ENCODE measurements around the gene YWHAH. TPM values are rescaled to one million over a fixed set of nuclear protein-coding genes. Genes with fewer than 3 reads are reported as not detected.

Gene YWHAH
- total RNA-seq: 100 to 1,000 TPM in 2 of 4 donors, 10 to 100 TPM in 2; 91.8 to 114 (median 101) TPM
- polyA plus RNA-seq: 100 to 1,000 TPM in 2 of 3 donors, 10 to 100 TPM in 1; 85.8 to 171 (median 130) TPM

DNA sequence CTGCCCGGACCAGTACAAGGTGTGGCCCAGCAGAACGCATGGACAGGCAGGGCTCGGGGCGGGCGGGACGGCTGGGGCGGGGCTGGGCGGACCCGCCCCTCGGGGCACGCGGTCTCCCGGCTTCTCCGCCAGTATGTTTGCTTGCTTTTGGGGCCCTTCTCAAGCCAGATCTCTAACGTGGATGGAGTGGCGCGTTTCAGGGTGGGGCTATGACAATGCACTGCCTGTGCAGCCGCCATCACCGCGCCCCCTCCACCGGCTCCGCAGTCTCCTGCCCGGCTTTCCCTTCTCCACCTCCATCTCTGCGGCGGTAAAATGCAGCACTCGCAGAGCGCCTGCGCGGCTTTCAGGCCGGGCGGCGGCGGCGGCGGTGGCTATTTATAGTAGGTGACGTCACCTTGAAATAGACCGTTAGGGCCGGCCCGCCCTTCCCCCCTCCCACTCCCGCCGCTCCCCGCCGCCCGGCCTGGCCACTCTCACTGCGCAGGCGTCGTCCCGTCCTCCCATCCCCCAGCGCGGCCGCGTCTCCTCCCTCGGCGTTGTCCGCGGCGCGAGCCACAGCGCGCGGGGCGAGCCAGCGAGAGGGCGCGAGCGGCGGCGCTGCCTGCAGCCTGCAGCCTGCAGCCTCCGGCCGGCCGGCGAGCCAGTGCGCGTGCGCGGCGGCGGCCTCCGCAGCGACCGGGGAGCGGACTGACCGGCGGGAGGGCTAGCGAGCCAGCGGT, at the start of gene YWHAH:
Gene YWHAH, plus strand, starts transcription at position 558 of the 722 bp plus-strand sequence. CDS start 199 bp downstream, outside the sequence.
- intact Hi-C loops (cut with DNase I): loop anchor here (10.0 kb wide), 2 partner anchors 189 to 531 kb away; partner anchors contain the start of genes DEPDC5, FBXO7 and PRR14L
- Histone ChIP-seq H3K9me3 (no peaks in the 10 kb centered on the region), H3K4me1 (peaks cover 0 to 37% (median 24%) of the 10 kb centered on the region in 4 donors), H3K27me3 (no peaks in the 10 kb centered on the region), H3K4me3 (peak within 1 kb of the TSS; percentile 81 to 96 (median 87)), H3K36me3 (peaks cover 0 to 9% (median 0%) of the 10 kb centered on the region in 4 donors), H3K27ac (peak within 1 kb of the TSS; percentile 95 to 100 (median 98))
- TF ChIP-seq POLR2AphosphoS5 (IDR thresholded peaks at IDR 0.05) (peak; percentile 73 to 93 (median 91)), POLR2A (IDR thresholded peaks at IDR 0.05) (no peak)
- 0% methylated on average over 86 of the region's 86 CpGs for WGBS, 2 donors
- peak; percentile 98 for DNase-seq

DNA sequence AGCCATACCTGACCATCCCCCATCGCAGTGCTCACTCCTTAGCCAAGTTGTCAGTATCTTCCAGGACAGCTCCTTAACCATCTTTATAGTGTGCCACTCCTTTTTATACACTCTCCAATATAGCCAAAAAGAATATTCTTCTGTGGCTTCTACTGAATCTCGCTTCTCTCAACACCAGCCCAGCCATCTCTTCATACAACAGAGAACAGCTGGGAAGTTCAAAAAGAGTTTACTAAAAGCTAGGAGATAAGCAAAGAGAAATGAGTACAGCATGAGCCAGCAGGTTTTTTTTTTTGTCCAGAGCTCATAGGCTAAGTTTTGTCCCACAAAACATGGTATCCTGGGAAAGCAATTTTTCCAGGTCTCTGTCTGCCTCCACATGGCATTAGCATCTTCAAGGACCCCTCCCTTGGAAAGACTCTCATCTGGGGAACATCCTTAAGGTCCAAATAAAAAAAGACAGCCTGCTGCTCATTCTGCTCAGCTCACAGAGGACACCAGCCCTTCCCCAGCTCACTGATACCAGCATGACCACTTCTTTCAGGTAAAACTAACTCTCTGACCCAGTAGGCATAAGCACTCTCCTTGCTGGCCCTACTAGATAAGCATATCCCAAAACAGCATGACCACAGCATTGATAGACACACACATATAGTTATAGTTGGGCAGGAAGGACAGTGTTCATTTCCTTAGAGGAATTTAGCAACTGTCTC, 48.8 kb upstream of the YWHAH start:
- no peak for DNase-seq
- Histone ChIP-seq H3K4me3 (no peak overlapping the region), H3K4me1 (no peaks in the 10 kb centered on the region), H3K27ac (no peak overlapping the region), H3K27me3 (no peaks in the 10 kb centered on the region), H3K36me3 (peaks cover 0 to 59% (median 5%) of the 10 kb centered on the region in 4 donors), H3K9me3 (no peaks in the 10 kb centered on the region)
- TF ChIP-seq EP300 (IDR thresholded peaks at IDR 0.05): no peak
- TF ChIP-seq, protein P1, sequence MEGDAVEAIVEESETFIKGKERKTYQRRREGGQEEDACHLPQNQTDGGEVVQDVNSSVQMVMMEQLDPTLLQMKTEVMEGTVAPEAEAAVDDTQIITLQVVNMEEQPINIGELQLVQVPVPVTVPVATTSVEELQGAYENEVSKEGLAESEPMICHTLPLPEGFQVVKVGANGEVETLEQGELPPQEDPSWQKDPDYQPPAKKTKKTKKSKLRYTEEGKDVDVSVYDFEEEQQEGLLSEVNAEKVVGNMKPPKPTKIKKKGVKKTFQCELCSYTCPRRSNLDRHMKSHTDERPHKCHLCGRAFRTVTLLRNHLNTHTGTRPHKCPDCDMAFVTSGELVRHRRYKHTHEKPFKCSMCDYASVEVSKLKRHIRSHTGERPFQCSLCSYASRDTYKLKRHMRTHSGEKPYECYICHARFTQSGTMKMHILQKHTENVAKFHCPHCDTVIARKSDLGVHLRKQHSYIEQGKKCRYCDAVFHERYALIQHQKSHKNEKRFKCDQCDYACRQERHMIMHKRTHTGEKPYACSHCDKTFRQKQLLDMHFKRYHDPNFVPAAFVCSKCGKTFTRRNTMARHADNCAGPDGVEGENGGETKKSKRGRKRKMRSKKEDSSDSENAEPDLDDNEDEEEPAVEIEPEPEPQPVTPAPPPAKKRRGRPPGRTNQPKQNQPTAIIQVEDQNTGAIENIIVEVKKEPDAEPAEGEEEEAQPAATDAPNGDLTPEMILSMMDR (IDR thresholded peaks at IDR 0.05): no peak
- no peak for TF ChIP-seq POLR2AphosphoS5 (IDR thresholded peaks at IDR 0.05)
- no peak for TF ChIP-seq POLR2A (IDR thresholded peaks at IDR 0.05)
- WGBS, 2 donors: 95 to 96% methylated on average over 2 of the region's 2 CpGs
- intact Hi-C loops (cut with DNase I): no loop called here

DNA sequence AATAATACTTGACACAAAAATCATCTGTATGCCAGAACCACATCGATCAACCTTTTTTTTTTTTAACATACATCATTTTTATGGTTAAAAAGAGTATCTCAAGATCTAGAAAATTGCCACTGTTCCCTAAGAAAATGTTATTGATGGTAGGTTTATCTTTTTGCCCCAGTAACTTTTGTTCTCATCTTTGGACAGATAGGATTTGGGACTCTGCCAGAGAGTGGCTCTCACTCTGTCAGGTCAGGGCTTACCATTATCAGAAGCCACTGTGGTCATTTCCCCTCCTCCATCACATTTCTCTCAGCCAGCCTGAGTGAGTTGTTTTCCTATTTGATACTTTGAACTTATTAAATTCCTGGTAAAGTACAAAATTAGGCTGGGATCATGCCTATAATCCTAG, 47.9 kb upstream of the YWHAH start:
- no peak for TF ChIP-seq EP300 (IDR thresholded peaks at IDR 0.05)
- TF ChIP-seq POLR2A (IDR thresholded peaks at IDR 0.05): no peak
- no peak for TF ChIP-seq POLR2AphosphoS5 (IDR thresholded peaks at IDR 0.05)
- TF ChIP-seq, protein P1 (IDR thresholded peaks at IDR 0.05): no peak
- H3K4me3 ChIP-seq: no peak overlapping the region

DNA sequence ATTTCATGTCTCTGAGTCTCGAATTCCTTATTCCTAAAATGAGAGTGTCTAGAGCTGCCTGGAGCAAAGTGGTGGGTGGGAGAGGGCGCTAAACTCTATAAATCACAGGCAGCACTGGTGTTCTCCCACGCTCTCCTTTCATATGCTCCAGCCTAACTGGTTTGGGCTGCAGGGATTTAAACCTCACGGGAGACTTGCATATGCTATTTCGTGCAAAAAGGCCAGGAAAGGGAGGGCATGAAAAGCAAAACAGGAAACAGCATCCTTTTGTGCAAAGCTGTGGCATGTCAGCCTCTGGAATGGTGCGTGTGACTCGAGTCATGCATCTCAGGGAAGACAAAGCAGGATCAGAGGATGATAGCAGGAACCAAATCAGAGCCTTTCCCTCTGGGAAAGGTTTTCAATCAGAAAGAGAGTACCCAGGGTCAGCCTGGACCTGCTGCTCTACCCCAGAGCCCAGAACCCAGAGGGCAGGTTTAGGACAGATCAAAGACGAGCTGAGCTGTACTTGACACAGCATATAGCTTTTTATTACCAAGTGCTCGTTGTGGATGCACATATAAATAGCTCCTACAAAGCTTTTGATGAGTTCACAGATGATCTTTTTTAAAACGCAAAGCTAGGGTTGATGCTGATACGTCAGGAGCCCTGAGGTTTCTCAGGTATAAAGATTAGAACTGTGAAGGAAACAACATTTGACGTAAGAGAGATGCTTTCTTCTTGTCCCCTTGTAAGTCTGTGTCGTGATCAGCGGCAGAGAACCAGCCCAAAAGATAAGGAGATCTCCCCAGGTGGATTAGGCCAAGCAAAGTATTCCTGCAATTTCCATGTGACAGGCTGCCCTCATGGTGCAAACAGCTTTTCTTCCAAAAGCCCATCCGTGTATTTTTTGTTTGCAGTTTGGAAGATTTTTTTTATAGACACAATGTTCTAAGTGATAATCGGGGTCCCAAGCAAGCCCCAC, 46.2 kb upstream of the YWHAH start:
- Histone ChIP-seq H3K27me3 (no peaks in the 10 kb centered on the region), H3K4me3 (no peak overlapping the region), H3K4me1 (no peaks in the 10 kb centered on the region), H3K27ac (no peak overlapping the region), H3K36me3 (peaks cover 0 to 72% (median 8%) of the 10 kb centered on the region in 4 donors), H3K9me3 (no peaks in the 10 kb centered on the region)
- DNase-seq: no peak
- intact Hi-C loops (cut with DNase I): no loop called here
- 84 to 87% methylated on average over 16 of the region's 16 CpGs for WGBS, 2 donors
- no peak for TF ChIP-seq EP300 (IDR thresholded peaks at IDR 0.05)

More for the DNA sequence above, 47.9 kb upstream of the YWHAH start:
- intact Hi-C loops (cut with DNase I): no loop called here
- H3K9me3 ChIP-seq: no peaks in the 10 kb centered on the region
- peaks cover 0 to 59% (median 5%) of the 10 kb centered on the region in 4 donors for H3K36me3 ChIP-seq
- no peak for DNase-seq
- no peaks in the 10 kb centered on the region for H3K27me3 ChIP-seq
- H3K27ac ChIP-seq: no peak overlapping the region
- H3K4me1 ChIP-seq: no peaks in the 10 kb centered on the region
- WGBS, 2 donors: 92 to 95% methylated on average over 1 of the region's 1 CpG

DNA sequence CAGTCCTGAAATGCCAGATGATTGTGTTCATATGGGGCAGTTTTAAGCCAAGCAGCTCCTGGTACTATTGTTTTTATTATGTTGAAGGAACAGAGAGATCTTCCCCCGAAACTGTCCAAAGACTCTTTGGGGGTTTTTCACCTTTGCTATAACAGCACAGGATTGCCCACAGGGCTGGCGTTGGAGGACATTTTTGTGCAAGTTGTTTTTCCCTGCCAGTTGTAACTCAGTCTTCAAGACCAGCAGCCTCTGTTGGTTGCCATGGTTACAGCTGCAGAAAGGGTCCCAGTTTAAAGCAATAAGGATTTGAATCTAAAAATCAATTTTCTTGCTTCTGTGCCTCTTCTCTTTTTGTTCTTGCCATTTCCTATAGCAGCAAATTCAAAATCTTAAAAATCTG, 45.4 kb upstream of the YWHAH start:
- intact Hi-C loops (cut with DNase I): no loop called here

More for the DNA sequence above, 45.4 kb upstream of the YWHAH start:
- H3K36me3 ChIP-seq: peaks cover 0 to 69% (median 8%) of the 10 kb centered on the region in 4 donors
- WGBS, 2 donors: 94% methylated on average over 2 of the region's 2 CpGs
- no peaks in the 10 kb centered on the region for H3K9me3 ChIP-seq
- no peak overlapping the region for H3K27ac ChIP-seq
- no peaks in the 10 kb centered on the region for H3K4me1 ChIP-seq
- no peaks in the 10 kb centered on the region for H3K27me3 ChIP-seq
- TF ChIP-seq POLR2AphosphoS5 (IDR thresholded peaks at IDR 0.05) (no peak), EP300 (IDR thresholded peaks at IDR 0.05) (no peak), POLR2A (IDR thresholded peaks at IDR 0.05) (no peak)
- TF ChIP-seq, protein P1 (IDR thresholded peaks at IDR 0.05): no peak
- no peak for DNase-seq
- no peak overlapping the region for H3K4me3 ChIP-seq
